Choroid plexus epithelial cell (primary cell): ENCODE data around the gene USP33.

Experiments used
- DNase-seq: peaks from one replicate; pipeline ENCODE4 v3.0.0-alpha.2; 2010; ENCODE audit warnings: low read depth
- H3K4me3 ChIP-seq: 2 replicates; pipeline ENCODE4 v1.5.1; 2011; ENCODE audit warnings: low read depth, mild to moderate bottlenecking, control low read depth, low read length, moderate library complexity
- CTCF ChIP-seq: conservative IDR thresholded peaks from 2 replicates; pipeline ENCODE4 v1.5.1; 2011; ENCODE audit warnings: low read depth, mild to moderate bottlenecking, control low read depth, inconsistent platforms, low read length, moderate library complexity

USP33 gene

DNA sequence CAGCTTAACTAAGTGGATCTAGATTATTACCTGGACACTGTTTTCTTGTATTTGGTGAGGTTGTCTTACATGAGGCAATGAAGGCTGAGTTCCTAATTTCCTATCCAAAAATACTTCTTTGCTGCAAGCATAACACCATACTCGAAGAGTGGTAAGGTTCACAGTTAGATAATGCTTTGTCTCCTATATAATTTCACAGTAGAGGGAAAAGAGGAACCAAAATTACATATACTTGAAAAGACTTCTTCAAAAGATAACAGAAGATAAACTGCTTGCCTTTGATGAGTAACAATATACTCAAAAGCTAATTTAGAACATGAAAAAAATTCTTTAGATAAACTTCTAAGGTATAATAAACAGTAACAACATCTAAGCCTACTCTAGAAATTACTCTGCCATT is 20.4 kb downstream of the USP33 start:
- TF ChIP-seq CTCF: no peak
- DNase-seq: no peak
- H3K4me3 ChIP-seq: no peak overlapping the region

DNA sequence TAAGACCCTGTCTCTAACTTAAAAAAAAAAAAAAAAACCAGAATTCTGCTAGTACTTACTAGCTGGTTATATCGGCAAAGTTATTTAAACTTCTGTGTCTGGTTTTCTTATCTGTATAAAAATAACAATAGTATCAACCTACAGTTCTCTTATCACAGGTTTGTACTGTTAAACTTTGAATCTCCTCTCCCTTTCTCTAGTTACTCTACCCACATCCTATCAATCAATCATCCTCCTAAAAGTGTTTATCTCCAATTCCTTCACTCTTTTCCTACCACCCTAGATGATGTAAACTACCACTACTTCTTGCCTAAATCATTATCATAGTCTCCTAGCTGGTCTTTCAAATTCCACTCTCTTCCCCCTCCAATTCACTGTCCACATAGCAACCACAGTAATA is 27.6 kb downstream of the USP33 start:
- no peak for DNase-seq
- no peak overlapping the region for H3K4me3 ChIP-seq
- TF ChIP-seq CTCF: no peak

DNA sequence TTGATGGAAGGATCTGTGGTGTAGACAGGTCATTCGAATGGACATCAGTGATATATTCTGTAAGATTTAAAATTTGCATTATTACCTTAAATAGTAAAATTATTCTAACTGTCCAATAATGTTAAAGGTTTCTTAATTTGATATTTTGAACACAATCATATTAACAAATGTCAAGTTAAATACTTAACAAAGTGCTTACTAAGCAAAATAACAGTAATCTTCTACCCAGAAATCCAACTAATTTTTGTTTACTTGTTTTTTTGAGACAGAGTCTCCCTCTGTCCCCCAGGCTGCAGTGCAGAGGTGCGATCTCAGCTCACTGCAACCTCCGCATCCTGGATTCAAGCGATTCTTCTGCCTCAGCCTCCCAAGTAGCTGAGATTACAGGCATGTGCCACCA is 33.9 kb downstream of the USP33 start:
- DNase-seq: no peak
- H3K4me3 ChIP-seq: no peak overlapping the region
- no peak for TF ChIP-seq CTCF

- no peak for DNase-seq
- no peak overlapping the region for H3K4me3 ChIP-seq
- no peak for TF ChIP-seq CTCF
Observed at GRCh38 chr1:77718181-77718580, 41.5 kb downstream of the USP33 start.

GRCh38 chr1:77716065-77716464 is 43.6 kb downstream of the USP33 start:
- TF ChIP-seq CTCF: no peak
- H3K4me3 ChIP-seq: no peak overlapping the region
- DNase-seq: no peak

GRCh38 chr1:77709727-77710126 is 49.9 kb downstream of the USP33 start:
- no peak overlapping the region for H3K4me3 ChIP-seq
- no peak for TF ChIP-seq CTCF
- no peak for DNase-seq

- H3K4me3 ChIP-seq: no peak overlapping the region
- DNase-seq: no peak
- no peak for TF ChIP-seq CTCF
Observed at GRCh38 chr1:77706321-77706720, 53.3 kb downstream of the USP33 start.
